RPMI7951 (cell line): ENCODE results near the gene WDR72. TPM values are rescaled to one million over a fixed set of nuclear protein-coding genes. Genes with fewer than 3 reads are reported as not detected.
"Not testable (repeated sequence)": the region's sequence is repeated elsewhere in the genome, so short reads cannot be mapped to it uniquely, and the experiment has no call there.

Experiments
- DNase-seq: peaks from one replicate; pipeline ENCODE4 v3.0.0-alpha.2; 2012; ENCODE audit warnings: low read depth
- total RNA-seq: library from RNA; depleted of rRNA; stranded (reverse); fragments of >200 nt; shearing (Covaris generic); gene quantifications from 2 replicates; pipeline ENCODE4 v1.2.3, GENCODE V29; 2014

Gene WDR72
- total RNA-seq, 1 experiment from 2014 or later = not detected

- DNase-seq = no peak
Observed at GRCh38 chr15:53709821-53710220, 49.6 kb downstream of the WDR72 start.

GRCh38 chr15:53695365-53695764 lies 64.1 kb downstream of the WDR72 start:
- DNase-seq = no peak

- DNase-seq = no peak
Observed at GRCh38 chr15:53694476-53694874, 65.0 kb downstream of the WDR72 start.

GRCh38 chr15:53693729-53694475 lies 65.6 kb downstream of the WDR72 start:
- no peak for DNase-seq

DNA sequence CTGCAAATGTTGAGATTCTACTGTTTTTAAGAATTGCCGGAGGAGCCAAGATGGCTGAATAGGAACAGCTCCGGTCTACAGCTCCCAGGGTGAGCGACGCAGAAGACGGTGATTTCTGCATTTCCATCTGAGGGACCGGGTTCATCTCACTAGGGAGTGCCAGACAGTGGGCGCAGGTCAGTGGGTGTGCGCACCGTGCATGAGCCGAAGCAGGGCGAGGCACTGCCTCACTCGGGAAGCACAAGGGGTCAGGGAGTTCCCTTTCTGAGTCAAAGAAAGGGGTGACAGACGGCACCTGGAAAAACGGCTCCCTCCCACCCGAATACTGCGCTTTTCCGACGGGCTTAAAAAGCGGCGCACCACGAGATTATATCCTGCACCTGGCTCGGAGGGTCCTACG lies 75.3 kb downstream of the WDR72 start:
- not testable (repeated sequence) for DNase-seq

DNA sequence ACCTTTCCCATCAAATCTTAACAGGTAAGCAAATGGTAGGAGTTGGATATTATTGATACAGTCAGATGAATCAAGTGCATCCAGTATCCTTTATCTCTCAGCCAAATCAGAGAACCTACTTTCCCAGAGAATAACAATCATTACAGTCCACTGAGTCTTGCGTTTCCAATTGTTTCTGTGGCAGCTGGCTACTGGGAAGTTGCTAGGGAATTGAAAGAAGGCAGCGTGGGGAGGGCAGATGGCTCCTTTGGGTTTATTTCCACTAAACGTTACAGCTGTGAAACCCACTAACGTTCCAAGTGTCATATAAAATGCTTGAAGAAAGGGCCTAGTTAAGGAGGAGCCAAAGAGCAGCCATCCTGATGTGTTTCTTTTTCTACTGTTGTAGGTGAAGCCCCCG lies 78.4 kb downstream of the WDR72 start:
- no peak for DNase-seq

- no peak for DNase-seq
Observed at GRCh38 chr15:53675832-53676231, 83.6 kb downstream of the WDR72 start.

DNA sequence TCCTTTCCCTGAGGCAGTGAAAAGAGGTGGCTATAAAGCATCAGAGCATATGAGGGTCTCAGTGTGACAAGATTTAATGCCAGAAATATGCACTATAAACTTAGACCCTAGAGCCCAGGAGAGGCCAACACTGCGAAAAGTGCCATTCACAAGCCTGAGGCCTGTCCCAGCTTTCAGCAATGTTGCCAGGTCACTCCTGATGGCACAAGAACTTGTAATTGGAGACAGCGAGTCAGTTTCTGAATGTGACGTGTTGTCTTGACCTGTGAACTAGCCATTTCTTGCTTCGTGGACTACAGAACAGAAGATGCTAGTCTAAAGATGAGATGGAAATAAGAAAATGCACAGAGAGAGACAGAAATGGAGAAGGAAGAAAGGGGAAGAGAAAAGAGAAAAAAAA lies 87.9 kb downstream of the WDR72 start:
- DNase-seq = no peak

GRCh38 chr15:53670701-53671100 lies 88.8 kb downstream of the WDR72 start:
- DNase-seq = no peak

DNA sequence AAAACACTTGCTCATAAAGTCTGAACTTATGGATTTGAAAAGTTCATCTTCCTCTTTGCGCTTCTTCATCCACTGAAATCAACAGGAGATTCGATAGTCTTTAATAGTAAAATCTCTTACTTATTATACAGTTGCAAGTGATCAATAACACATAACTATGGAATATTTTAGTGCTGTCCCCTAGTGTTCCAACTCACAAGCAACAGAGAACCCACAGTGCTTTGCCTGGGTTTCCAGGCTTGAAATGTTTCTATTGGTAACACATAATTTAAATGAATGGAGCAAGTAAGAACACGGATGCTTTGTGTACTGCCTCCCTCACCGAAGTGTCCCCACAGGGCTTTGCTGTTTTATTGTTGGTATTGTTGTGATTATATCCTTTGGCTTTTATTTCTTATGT lies 93.5 kb downstream of the WDR72 start:
- DNase-seq = no peak

DNA sequence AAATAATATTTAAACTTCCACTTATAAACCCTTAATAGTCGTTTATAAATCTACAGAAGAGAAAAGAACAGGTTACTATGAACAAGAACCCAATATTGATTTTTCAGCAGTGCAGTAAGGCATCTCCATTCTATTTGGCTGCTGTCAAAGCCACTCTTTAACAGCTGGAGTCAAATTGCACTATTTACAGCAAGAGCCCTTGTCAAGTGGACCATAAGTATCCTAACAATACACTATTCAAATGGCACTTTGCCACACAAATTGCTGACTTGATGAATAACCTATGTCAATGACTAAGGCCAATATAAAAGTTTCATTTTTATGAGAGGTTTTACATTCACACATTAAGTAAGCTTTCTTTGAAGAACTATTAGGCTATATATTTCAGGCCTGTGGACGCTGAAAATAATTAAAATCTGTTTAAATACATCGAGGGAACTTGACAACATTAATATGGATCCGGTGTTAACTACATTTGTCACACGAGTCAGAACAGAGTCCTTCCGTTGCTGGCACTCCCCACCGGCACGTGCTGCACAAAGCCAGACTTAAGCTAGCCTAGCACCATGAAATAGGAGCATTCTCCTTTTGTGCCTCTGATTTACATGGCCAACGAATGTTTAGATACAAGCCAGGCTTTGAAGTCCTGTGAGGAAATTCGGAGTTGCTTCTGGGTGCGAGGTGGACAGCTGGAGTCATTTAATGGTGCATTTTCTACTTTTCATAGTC lies 100.5 kb downstream of the WDR72 start:
- DNase-seq = no peak

- no peak for DNase-seq
Observed at GRCh38 chr15:53658255-53658654, 101.2 kb downstream of the WDR72 start.

GRCh38 chr15:53648934-53649333 lies 110.5 kb downstream of the WDR72 start:
- DNase-seq = no peak

DNA sequence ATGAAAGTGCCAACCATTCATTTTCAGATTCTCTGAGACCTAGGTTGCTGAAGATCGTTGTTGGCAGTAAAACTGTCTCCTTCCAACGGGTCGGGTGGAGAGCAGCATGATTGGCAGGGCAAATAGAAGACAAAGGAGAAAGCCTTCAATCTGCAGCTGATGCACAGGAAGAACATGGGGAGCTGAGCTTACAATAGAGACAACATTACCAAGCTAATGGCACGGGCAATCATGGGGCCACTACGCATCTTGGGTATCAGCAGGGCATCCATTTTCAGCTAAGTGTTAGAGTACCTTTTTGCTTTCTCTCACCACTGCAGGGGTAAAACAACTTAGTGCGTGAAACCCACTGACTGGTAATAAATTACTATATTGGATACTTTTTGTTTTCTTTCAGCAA lies 114.8 kb downstream of the WDR72 start:
- DNase-seq = no peak

DNA sequence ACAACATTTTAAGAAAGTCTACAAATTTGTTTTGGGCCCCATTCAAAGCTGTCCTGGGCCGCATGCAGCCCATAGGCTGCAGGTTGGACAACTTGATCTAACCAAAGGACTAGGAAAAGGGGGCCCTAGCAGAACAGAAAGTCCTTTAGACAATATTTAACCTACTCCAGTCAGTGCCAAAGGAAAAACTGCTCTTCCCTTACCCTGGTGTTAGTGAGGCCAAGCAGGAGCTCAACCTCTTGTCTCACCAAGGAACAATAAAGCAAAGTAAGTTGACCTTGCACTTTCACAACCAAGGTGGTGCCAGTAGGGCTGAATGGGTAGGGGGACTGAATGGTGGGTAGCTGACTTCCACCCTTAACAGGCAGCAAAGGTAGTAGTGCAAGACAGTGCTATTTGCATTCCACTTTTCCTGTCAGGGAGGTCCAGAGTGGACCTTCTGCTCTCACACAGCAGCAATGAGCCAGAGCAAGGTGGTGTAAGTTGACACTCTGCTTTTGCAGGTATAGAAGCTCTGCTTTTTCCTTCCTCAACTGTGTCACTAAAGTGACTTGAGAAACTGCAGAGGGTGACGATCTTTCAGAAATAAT lies 124.9 kb downstream of the WDR72 start:
- DNase-seq = no peak

DNA sequence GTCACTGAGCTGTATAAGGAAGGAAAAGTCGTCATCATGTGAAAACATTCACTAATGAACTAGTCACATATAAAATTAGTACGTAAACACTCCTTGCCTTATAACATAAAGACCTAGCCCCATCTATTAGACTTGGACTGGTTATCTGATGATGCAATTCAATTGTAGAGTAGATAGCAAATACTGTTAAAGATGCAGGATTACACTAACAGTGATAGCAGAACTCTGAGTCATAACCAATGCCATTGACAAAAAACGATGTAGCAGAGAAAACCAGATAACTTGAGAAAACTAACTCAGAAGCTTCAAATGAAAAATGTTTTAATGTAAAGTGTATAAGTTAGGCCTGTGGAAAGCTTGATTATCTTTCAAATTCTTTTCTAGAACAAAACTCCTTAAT lies 132.2 kb downstream of the WDR72 start:
- DNase-seq = no peak

DNA sequence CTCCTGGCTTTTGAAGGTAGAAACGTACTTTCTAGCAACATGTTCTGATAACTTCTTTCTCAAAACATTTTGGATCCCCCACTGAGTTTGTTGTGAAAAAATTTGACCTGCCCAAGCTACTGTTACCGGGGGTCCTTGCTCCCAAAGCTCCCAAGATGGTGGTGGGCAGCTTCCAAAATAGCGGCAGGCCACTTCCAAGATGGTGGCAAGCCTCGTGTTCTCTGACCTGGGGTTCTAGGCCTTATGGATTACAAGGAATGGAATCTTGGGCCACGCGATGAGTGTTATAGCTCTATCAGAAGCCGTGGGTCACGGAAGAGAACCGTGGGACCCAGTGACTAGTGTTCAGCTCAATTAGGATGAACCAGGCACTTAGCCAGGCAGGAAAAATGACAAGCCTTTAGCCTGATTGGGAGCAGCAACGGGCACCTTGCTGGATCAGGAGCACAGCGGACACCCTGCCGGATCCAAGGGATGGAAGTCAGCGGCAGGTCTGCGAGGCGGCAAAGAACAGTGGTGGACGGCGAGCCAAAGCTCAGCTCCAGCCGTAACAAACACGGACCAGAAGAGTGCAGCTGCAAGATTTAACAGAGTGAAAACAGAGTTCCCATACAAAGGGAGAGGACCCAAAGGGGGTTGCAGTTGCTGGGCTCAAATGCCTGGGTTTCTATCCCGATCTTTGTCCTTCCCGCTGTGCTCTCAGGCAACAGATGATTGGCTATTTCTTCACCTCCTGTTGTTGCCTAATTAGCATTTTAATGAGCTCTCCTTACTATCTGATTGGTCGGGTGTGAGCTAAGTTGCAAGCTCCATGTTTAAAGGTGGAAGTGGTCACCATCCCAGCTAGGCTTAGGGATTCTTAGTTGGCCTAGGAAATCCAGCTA lies 133.3 kb downstream of the WDR72 start:
- DNase-seq = no peak

GRCh38 chr15:53625260-53625659 lies 134.2 kb downstream of the WDR72 start:
- no peak for DNase-seq

GRCh38 chr15:53618461-53618860 lies 141.0 kb downstream of the WDR72 start:
- DNase-seq = no peak

DNA sequence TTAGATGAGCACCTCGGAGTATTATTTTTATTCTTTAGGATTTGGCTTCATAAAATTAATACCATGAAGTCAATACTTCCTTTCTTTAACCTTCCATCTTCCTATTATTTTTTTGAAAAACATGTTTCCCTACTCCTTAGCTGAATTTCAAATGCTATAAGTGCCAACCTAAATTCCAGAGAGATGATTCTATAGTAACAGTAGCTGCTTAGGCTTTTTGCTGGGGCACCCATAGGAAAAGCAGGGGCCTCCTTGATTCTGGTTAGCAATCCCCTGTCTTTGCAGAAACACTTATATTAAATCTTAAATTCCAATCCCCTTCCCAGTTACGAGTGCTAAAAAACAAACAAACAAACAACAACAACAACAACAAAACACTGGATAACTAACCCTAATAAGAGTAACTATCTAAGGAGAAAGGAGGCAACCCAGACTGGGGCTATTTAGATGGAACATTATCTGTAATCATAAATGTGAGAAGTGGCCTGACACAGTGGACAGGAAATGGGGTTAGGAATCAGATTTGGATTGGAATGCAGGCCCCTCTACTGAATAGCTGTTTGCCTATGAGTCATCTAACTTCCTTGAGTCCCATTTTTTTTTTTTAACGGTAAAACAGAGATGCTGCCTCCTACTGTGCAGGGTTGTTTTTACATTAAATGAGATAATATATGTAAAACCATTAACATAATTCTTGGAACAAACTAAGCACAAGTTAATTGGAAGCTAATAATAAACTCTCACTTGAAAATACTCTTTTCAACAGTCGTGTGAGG lies 148.1 kb downstream of the WDR72 start:
- peak; percentile 3 for DNase-seq

- no peak for DNase-seq
Observed at GRCh38 chr15:53591041-53591440, 168.4 kb downstream of the WDR72 start.
